ENCODE measurements around the gene RAP1GAP.

DNA sequence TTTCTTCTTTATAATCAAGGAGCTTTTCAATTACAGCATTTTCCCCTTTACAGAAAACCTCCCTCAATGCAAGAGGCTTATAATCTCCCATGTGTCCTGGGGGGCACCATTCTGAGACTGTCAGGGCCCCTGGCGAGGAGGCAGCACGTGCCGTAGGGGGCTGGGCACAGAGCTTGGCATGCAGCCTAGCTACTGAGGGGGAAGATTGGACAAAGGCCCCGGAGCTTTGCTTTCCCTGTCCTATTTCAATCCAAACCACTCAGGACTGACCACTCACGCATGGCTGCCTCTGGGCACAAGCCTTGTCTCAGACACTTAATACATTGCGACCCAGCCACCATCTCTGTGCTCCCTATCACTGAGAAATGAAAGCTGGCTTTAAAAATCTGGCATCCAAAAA is 2.8 kb upstream of the RAP1GAP start:
- TF ChIP-seq, protein P1, sequence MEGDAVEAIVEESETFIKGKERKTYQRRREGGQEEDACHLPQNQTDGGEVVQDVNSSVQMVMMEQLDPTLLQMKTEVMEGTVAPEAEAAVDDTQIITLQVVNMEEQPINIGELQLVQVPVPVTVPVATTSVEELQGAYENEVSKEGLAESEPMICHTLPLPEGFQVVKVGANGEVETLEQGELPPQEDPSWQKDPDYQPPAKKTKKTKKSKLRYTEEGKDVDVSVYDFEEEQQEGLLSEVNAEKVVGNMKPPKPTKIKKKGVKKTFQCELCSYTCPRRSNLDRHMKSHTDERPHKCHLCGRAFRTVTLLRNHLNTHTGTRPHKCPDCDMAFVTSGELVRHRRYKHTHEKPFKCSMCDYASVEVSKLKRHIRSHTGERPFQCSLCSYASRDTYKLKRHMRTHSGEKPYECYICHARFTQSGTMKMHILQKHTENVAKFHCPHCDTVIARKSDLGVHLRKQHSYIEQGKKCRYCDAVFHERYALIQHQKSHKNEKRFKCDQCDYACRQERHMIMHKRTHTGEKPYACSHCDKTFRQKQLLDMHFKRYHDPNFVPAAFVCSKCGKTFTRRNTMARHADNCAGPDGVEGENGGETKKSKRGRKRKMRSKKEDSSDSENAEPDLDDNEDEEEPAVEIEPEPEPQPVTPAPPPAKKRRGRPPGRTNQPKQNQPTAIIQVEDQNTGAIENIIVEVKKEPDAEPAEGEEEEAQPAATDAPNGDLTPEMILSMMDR (conservative IDR thresholded peaks at IDR 0.05; ENCODE audit: low read length), result no peak
- no peak for TF ChIP-seq EZH2phosphoT487 (IDR thresholded peaks at IDR 0.05; ENCODE audit: borderline replicate concordance)

Data from Loucy (cell line).